Liver (tissue), 3 donors: Measurements from ENCODE around the gene LDLRAD4.

Experiments used
- HNF4A ChIP-seq, 2 donors: conservative IDR thresholded peaks; 2 replicates each; pipeline ENCODE4 v1.6.1; 2016; ENCODE audit warnings: antibody characterized with exemption in 2 of 2, mild to moderate bottlenecking in 2 of 2
- JUND ChIP-seq, 2 donors: IDR thresholded peaks; 2 replicates each; pipeline ENCODE4 v1.6.1; 2016; ENCODE audit warnings: antibody characterized with exemption in 2 of 2
- RXRA ChIP-seq, 2 donors: IDR thresholded peaks; 2 replicates each; pipeline ENCODE4 v1.6.1; 2017 to 2018; ENCODE audit warnings: antibody characterized with exemption in 2 of 2, mild to moderate bottlenecking in 1 of 2
- SP1 ChIP-seq: IDR thresholded peaks from 2 replicates; pipeline ENCODE4 v1.6.1; 2018; ENCODE audit warnings: antibody characterized with exemption, mild to moderate bottlenecking
- TAF1 ChIP-seq: conservative IDR thresholded peaks from 2 replicates; pipeline ENCODE4 v1.6.1; 2016; ENCODE audit warnings: antibody characterized with exemption, mild to moderate bottlenecking
- TF ChIP-seq, protein P1 (sequence below): fragments of 150-350 bp; IDR thresholded peaks from 2 replicates; pipeline ENCODE4 v1.5.1; 2017; ENCODE audit warnings: improper control_type of control experiment, low read depth, low read length; ENCODE audit not compliant: missing input control
- TF ChIP-seq, protein P2 (sequence below): IDR thresholded peaks from 2 replicates; pipeline ENCODE4 v1.6.1; 2016; ENCODE audit warnings: antibody characterized with exemption, mild to moderate bottlenecking
- TF ChIP-seq, protein P3 (sequence below): IDR thresholded peaks from 2 replicates; pipeline ENCODE4 v1.6.1; 2016; ENCODE audit warnings: antibody characterized with exemption
- donor health status: healthy.
- donor health status: healthy.

DNA sequence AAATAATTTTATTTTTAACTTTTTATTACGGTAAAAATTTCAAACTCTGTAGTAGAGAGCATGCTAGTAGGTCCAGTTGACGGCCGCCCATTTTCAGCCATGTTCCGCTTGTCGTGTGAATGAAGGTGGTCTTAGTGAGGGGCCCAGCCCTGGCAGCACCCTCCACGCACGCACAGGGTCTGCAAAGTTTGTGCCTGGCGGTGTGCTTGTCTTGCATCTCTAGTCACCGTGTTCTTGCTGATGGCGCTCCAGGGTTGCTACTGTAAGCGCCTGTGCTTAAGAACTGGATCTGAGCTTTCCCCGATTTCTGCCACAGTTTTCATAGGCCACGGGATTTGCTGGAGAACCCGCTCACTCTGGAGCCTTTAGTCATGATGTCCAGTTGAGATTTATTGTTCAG is 28.9 kb downstream of the LDLRAD4 start:
- TF ChIP-seq, protein P1, sequence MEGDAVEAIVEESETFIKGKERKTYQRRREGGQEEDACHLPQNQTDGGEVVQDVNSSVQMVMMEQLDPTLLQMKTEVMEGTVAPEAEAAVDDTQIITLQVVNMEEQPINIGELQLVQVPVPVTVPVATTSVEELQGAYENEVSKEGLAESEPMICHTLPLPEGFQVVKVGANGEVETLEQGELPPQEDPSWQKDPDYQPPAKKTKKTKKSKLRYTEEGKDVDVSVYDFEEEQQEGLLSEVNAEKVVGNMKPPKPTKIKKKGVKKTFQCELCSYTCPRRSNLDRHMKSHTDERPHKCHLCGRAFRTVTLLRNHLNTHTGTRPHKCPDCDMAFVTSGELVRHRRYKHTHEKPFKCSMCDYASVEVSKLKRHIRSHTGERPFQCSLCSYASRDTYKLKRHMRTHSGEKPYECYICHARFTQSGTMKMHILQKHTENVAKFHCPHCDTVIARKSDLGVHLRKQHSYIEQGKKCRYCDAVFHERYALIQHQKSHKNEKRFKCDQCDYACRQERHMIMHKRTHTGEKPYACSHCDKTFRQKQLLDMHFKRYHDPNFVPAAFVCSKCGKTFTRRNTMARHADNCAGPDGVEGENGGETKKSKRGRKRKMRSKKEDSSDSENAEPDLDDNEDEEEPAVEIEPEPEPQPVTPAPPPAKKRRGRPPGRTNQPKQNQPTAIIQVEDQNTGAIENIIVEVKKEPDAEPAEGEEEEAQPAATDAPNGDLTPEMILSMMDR = no peak
- no peak for TF ChIP-seq RXRA (IDR thresholded peaks at IDR 0.05)
- no peak for TF ChIP-seq SP1
- no peak for TF ChIP-seq HNF4A (conservative IDR thresholded peaks at IDR 0.05)
- TF ChIP-seq, protein P2, sequence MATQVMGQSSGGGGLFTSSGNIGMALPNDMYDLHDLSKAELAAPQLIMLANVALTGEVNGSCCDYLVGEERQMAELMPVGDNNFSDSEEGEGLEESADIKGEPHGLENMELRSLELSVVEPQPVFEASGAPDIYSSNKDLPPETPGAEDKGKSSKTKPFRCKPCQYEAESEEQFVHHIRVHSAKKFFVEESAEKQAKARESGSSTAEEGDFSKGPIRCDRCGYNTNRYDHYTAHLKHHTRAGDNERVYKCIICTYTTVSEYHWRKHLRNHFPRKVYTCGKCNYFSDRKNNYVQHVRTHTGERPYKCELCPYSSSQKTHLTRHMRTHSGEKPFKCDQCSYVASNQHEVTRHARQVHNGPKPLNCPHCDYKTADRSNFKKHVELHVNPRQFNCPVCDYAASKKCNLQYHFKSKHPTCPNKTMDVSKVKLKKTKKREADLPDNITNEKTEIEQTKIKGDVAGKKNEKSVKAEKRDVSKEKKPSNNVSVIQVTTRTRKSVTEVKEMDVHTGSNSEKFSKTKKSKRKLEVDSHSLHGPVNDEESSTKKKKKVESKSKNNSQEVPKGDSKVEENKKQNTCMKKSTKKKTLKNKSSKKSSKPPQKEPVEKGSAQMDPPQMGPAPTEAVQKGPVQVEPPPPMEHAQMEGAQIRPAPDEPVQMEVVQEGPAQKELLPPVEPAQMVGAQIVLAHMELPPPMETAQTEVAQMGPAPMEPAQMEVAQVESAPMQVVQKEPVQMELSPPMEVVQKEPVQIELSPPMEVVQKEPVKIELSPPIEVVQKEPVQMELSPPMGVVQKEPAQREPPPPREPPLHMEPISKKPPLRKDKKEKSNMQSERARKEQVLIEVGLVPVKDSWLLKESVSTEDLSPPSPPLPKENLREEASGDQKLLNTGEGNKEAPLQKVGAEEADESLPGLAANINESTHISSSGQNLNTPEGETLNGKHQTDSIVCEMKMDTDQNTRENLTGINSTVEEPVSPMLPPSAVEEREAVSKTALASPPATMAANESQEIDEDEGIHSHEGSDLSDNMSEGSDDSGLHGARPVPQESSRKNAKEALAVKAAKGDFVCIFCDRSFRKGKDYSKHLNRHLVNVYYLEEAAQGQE = no peak
- no peak for TF ChIP-seq JUND (IDR thresholded peaks at IDR 0.05)
- TF ChIP-seq, protein P3, sequence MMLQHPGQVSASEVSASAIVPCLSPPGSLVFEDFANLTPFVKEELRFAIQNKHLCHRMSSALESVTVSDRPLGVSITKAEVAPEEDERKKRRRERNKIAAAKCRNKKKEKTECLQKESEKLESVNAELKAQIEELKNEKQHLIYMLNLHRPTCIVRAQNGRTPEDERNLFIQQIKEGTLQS = no peak
- TF ChIP-seq TAF1 = no peak
